Measurements from ENCODE around the gene HTATIP2. TPM values are rescaled to one million over a fixed set of nuclear protein-coding genes. Genes with fewer than 3 reads are reported as not detected.
"Not testable (repeated sequence)": the region's sequence is repeated elsewhere in the genome, so short reads cannot be mapped to it uniquely, and the experiment has no call there.

Gene HTATIP2
- total and polyA plus RNA-seq, 3 donors from 2014 or later, result 20.7 to 46.1 (median 24.0) TPM

- H3K4me1 ChIP-seq, result no peaks in the 10 kb centered on the region
Measured at GRCh38 chr11:20373568-20374209, 10.2 kb downstream of the HTATIP2 start.

GRCh38 chr11:20374741-20375300 lies 11.3 kb downstream of the HTATIP2 start:
- no peak overlapping the region for H3K27ac ChIP-seq
- TF ChIP-seq POLR2A (IDR thresholded peaks at IDR 0.05), result no peak
- H3K9me3 ChIP-seq, result no peaks in the 10 kb centered on the region
- no peak overlapping the region for H3K4me3 ChIP-seq
- H3K4me1 ChIP-seq, result no peaks in the 10 kb centered on the region
- H3K36me3 ChIP-seq (ENCODE audit: low read depth, missing control alignments), result no peaks in the 10 kb centered on the region
- intact Hi-C loops (cut with DNase I; ENCODE audit: low total_unique reads), result no loop called here
- H3K27me3 ChIP-seq, result no peaks in the 10 kb centered on the region
- DNase-seq, result no peak
- WGBS, 2 donors, result 91 to 93% methylated on average over 9 of the region's 9 CpGs

More at GRCh38 chr11:20373568-20374209, 10.2 kb downstream of the HTATIP2 start:
- DNase-seq, result no peak
- intact Hi-C loops (cut with DNase I; ENCODE audit: low total_unique reads), result no loop called here
- no peaks in the 10 kb centered on the region for H3K27me3 ChIP-seq
- H3K27ac ChIP-seq, result no peak overlapping the region
- H3K36me3 ChIP-seq (ENCODE audit: low read depth, missing control alignments), result no peaks in the 10 kb centered on the region
- H3K4me3 ChIP-seq, result no peak overlapping the region
- TF ChIP-seq POLR2A (IDR thresholded peaks at IDR 0.05) (no peak), CTCF (IDR thresholded peaks at IDR 0.05) (no peak)
- WGBS, 2 donors, result 77 to 89% methylated on average over 3 of the region's 3 CpGs
- H3K9me3 ChIP-seq, result no peaks in the 10 kb centered on the region

GRCh38 chr11:20376162-20376730 lies 12.7 kb downstream of the HTATIP2 start:
- Histone ChIP-seq H3K4me1 (no peaks in the 10 kb centered on the region), H3K36me3 (ENCODE audit: low read depth, missing control alignments) (no peaks in the 10 kb centered on the region), H3K27me3 (no peaks in the 10 kb centered on the region), H3K27ac (no peak overlapping the region), H3K9me3 (no peaks in the 10 kb centered on the region), H3K4me3 (no peak overlapping the region)
- WGBS, 2 donors, result 82 to 88% methylated on average over 3 of the region's 3 CpGs
- intact Hi-C loops (cut with DNase I; ENCODE audit: low total_unique reads), result no loop called here
- TF ChIP-seq POLR2A (IDR thresholded peaks at IDR 0.05) (no peak), CTCF (IDR thresholded peaks at IDR 0.05) (no peak)
- no peak for DNase-seq

- intact Hi-C loops (cut with DNase I; ENCODE audit: low total_unique reads); H3K4me3 ChIP-seq; DNase-seq; H3K27me3 ChIP-seq; H3K27ac ChIP-seq; H3K4me1 ChIP-seq; H3K36me3 ChIP-seq (ENCODE audit: low read depth, missing control alignments); H3K9me3 ChIP-seq: not testable (repeated sequence)
- WGBS, 2 donors, result 49 to 67% methylated on average over 7 to 15 of the region's 15 CpGs
Measured at GRCh38 chr11:20385996-20386395, 22.5 kb downstream of the HTATIP2 start.

GRCh38 chr11:20387261-20388095 lies 24.0 kb downstream of the HTATIP2 start, which contains the start of gene PRMT3:
TSS of gene PRMT3 (plus strand) at chr11:20387716. CDS start at chr11:20387747, 31 bp downstream.
- Histone ChIP-seq H3K36me3 (ENCODE audit: low read depth, missing control alignments) (no peaks in the 10 kb centered on the region), H3K27me3 (no peaks in the 10 kb centered on the region), H3K4me1 (peaks cover 6% of the 10 kb centered on the region), H3K9me3 (no peaks in the 10 kb centered on the region), H3K27ac (peak within 1 kb of the TSS; percentile 95 to 97), H3K4me3 (peak within 1 kb of the TSS; percentile 99)
- DNase-seq, result peak; percentile 95
- TF ChIP-seq POLR2A (IDR thresholded peaks at IDR 0.05) (no peak), CTCF (IDR thresholded peaks at IDR 0.05) (peak; percentile 22 to 99 (median 98))
- WGBS, 2 donors, result 0% methylated on average over 12 to 76 of the region's 96 CpGs
- intact Hi-C loops (cut with DNase I; ENCODE audit: low total_unique reads), result no loop called here

Measured in testis (tissue), 3 donors.